Transverse colon (tissue), 3 donors: Measurements from ENCODE around the gene DNAAF5.

Source experiments
- EP300 ChIP-seq: sonication (generic); formaldehyde crosslinking; IDR thresholded peaks from one replicate; pipeline ENCODE4 v1.6.1; 2017; ENCODE audit warnings: antibody characterized with exemption, low read depth
- TF ChIP-seq, protein P1 (sequence below), 5 experiments: fragments of 200-600 bp in 3 of 5; fragments of 450-650 bp in 2 of 5; sonication (generic) in 3 of 5; IDR thresholded peaks; 1 replicate in 2 of 5; 2 replicates in 3 of 5; pipeline ENCODE4 v1.5.1; 2016 to 2017; ENCODE audit warnings: antibody characterized with exemption in 5 of 5, inconsistent platforms in 3 of 5, mild to moderate bottlenecking in 2 of 5, moderate library complexity in 1 of 5

- TF ChIP-seq, protein P1, sequence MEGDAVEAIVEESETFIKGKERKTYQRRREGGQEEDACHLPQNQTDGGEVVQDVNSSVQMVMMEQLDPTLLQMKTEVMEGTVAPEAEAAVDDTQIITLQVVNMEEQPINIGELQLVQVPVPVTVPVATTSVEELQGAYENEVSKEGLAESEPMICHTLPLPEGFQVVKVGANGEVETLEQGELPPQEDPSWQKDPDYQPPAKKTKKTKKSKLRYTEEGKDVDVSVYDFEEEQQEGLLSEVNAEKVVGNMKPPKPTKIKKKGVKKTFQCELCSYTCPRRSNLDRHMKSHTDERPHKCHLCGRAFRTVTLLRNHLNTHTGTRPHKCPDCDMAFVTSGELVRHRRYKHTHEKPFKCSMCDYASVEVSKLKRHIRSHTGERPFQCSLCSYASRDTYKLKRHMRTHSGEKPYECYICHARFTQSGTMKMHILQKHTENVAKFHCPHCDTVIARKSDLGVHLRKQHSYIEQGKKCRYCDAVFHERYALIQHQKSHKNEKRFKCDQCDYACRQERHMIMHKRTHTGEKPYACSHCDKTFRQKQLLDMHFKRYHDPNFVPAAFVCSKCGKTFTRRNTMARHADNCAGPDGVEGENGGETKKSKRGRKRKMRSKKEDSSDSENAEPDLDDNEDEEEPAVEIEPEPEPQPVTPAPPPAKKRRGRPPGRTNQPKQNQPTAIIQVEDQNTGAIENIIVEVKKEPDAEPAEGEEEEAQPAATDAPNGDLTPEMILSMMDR (IDR thresholded peaks at IDR 0.05) = no peak
- no peak for TF ChIP-seq EP300
Measured at GRCh38 chr7:747186-747585, 20.7 kb downstream of the DNAAF5 start.
